Suprapubic skin (tissue), 3 donors: ENCODE data around the gene TRNP1.

Experiments used
- POLR2AphosphoS5 ChIP-seq, 3 donors: sonication (generic); formaldehyde crosslinking; IDR thresholded peaks; one replicate each; pipeline ENCODE4 v1.6.1; 2017; ENCODE audit warnings: antibody characterized with exemption in 3 of 3
- TF ChIP-seq, protein P1 (sequence below), 2 donors: fragments of 200-600 bp in 1 of 2; fragments of 450-650 bp in 1 of 2; sonication (generic) in 1 of 2; IDR thresholded peaks; one replicate each; pipeline ENCODE4 v1.5.1; 2016 to 2019; ENCODE audit warnings: antibody characterized with exemption in 2 of 2, mild to moderate bottlenecking in 1 of 2, moderate library complexity in 1 of 2

DNA sequence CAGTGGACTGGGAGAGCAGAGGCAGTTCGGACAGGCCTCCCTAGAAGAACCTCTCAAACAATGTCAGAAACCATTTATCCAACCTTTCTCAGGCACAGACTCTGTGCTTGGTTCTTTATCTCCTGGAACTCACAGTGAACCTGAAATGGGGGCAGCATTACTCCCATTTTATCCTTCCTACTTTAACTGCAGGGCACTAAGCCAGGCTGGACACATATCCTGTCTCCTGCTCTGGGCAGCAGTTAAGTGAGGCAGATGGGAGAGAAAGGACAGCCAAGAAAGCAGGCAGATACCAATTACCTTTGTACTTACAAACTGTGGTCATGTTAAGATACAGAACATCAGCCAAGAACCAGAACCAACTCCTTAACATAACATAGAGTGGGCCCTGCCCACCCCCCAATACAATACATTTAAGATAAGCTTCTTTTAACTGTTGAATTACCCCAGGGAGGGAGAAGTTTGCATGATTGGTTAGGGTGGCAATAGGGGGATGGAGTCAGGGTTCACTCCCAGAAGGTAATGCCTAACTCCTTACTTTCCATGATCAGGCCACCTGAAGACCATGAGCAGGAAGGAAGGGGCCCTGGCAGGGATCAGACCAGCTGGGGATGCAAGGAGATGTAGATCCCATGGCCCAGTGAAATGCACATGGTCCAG is 44.1 kb upstream of the TRNP1 start:
- TF ChIP-seq, protein P1, sequence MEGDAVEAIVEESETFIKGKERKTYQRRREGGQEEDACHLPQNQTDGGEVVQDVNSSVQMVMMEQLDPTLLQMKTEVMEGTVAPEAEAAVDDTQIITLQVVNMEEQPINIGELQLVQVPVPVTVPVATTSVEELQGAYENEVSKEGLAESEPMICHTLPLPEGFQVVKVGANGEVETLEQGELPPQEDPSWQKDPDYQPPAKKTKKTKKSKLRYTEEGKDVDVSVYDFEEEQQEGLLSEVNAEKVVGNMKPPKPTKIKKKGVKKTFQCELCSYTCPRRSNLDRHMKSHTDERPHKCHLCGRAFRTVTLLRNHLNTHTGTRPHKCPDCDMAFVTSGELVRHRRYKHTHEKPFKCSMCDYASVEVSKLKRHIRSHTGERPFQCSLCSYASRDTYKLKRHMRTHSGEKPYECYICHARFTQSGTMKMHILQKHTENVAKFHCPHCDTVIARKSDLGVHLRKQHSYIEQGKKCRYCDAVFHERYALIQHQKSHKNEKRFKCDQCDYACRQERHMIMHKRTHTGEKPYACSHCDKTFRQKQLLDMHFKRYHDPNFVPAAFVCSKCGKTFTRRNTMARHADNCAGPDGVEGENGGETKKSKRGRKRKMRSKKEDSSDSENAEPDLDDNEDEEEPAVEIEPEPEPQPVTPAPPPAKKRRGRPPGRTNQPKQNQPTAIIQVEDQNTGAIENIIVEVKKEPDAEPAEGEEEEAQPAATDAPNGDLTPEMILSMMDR (IDR thresholded peaks at IDR 0.05), result no peak
- TF ChIP-seq POLR2AphosphoS5 (IDR thresholded peaks at IDR 0.05), result no peak
